Measurements from ENCODE around the gene PTPRM. TPM values are rescaled to one million over a fixed set of nuclear protein-coding genes. Genes with fewer than 3 reads are reported as not detected.

PTPRM gene
- total and polyA plus RNA-seq, 2 of the 4 experiments (the other 2 are of a cell fraction), result 28.3 to 51.2 TPM

GRCh38 chr18:8332286-8332685 is 765.2 kb downstream of the PTPRM start:
- 81% methylated on average over 3 of the region's 4 CpGs; no CpG with 5 or more reads in 1 of the 2 experiments for WGBS, 2 experiments (ENCODE audit: extremely low coverage in 2 of 2, insufficient read length in 1 of 2)
- H3K9me1 ChIP-seq (ENCODE audit: insufficient read depth, low read length), result peaks cover 3% of the 10 kb centered on the region; the same call in 1 of the 2 replicates
- no peaks in the 10 kb centered on the region for H3K27me3 ChIP-seq (ENCODE audit: control insufficient read depth, insufficient read depth, low read length)
- H3K36me3 ChIP-seq (ENCODE audit: control insufficient read depth, insufficient read depth, low read length), result no peaks in the 10 kb centered on the region
- H3K23ac ChIP-seq (ENCODE audit: low read depth, low read length), result no peak overlapping the region
- no peak overlapping the region for H3K4me3 ChIP-seq (ENCODE audit: insufficient read depth, low read depth, low read length)
- no peaks in the 10 kb centered on the region for H3K79me1 ChIP-seq (ENCODE audit: low read depth in 1 of 2, low read length in 2 of 2)
- no peak overlapping the region for H2BK15ac ChIP-seq (ENCODE audit: low read depth, low read length)
- no peak overlapping the region for H2AFZ ChIP-seq (replicated peaks; ENCODE audit: low read length, poor library complexity)
- H4K5ac ChIP-seq (ENCODE audit: low read depth, low read length), result no peak overlapping the region
- no peaks in the 10 kb centered on the region for H4K20me1 ChIP-seq (ENCODE audit: insufficient read depth, low read length)
- H2BK20ac ChIP-seq (ENCODE audit: low read depth, low read length), result no peak overlapping the region
- no peak overlapping the region for H3K56ac ChIP-seq (ENCODE audit: extremely low read depth, insufficient read depth, low read length)
- no peak overlapping the region for H4K8ac ChIP-seq (ENCODE audit: low read depth in 2 of 2, low read length in 2 of 2)
- no peak overlapping the region for H2AK9ac ChIP-seq (replicated peaks; ENCODE audit: low read depth, low read length, poor library complexity)
- no peak overlapping the region for H3K4me2 ChIP-seq (ENCODE audit: low read depth, low read length)
- DNase-seq, result peak; percentile 35
- H3K27ac ChIP-seq (ENCODE audit: insufficient read depth, low read length), result no peak overlapping the region
- H2BK120ac ChIP-seq (ENCODE audit: low read depth, low read length), result no peak overlapping the region
- POLR2A ChIA-PET (ENCODE audit: unreplicated experiment), result no interaction called here
- intact Hi-C loops (cut with micrococcal nuclease) (no loop called here), dilution Hi-C loops (cut with HindIII; ENCODE audit: low sequenced_read_pairs, unreplicated experiment) (no loop called here), in situ Hi-C loops (cut with MboI; ENCODE audit: low sequenced_read_pairs) (no loop called here)
- no peak overlapping the region for H2AK5ac ChIP-seq (ENCODE audit: low read depth, low read length)
- no peak overlapping the region for H3K14ac ChIP-seq (replicated peaks; ENCODE audit: low read depth, low read length)
- H3K18ac ChIP-seq (ENCODE audit: low read depth, low read length), result no peak overlapping the region
- H4K91ac ChIP-seq (ENCODE audit: insufficient read depth, low read depth, low read length), result no peak overlapping the region
- peaks cover 6% of the 10 kb centered on the region for H3K4me1 ChIP-seq (ENCODE audit: control insufficient read depth, insufficient read depth, low read length)
- no peak overlapping the region for H2BK5ac ChIP-seq (ENCODE audit: low read depth, low read length, poor library complexity, severe bottlenecking)
- CTCF ChIA-PET, result no interaction called here
- H3K9ac ChIP-seq (ENCODE audit: low read depth, low read length), result no peak overlapping the region
- TF ChIP-seq, protein P1, sequence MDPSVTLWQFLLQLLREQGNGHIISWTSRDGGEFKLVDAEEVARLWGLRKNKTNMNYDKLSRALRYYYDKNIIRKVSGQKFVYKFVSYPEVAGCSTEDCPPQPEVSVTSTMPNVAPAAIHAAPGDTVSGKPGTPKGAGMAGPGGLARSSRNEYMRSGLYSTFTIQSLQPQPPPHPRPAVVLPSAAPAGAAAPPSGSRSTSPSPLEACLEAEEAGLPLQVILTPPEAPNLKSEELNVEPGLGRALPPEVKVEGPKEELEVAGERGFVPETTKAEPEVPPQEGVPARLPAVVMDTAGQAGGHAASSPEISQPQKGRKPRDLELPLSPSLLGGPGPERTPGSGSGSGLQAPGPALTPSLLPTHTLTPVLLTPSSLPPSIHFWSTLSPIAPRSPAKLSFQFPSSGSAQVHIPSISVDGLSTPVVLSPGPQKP (IDR thresholded peaks at IDR 0.05; ENCODE audit: borderline replicate concordance, low read depth, low read length), result no peak
- TF ChIP-seq USF2 (IDR thresholded peaks at IDR 0.05; ENCODE audit: low read depth, low read length) (no peak), MAZ (IDR thresholded peaks at IDR 0.05; ENCODE audit: borderline replicate concordance, low read depth, low read length) (no peak), FOS (IDR thresholded peaks at IDR 0.05; ENCODE audit: low read depth, low read length) (no peak), CTCF (conservative IDR thresholded peaks at IDR 0.05; ENCODE audit: low read depth, low read length) (no peak), RAD21 (IDR thresholded peaks at IDR 0.05; ENCODE audit: low read length) (no peak), CHD1 (IDR thresholded peaks at IDR 0.05; ENCODE audit: low read depth, low read length) (no peak), RCOR1 (IDR thresholded peaks at IDR 0.05; ENCODE audit: insufficient replicate concordance, low read length) (no peak), RFX5 (IDR thresholded peaks at IDR 0.05; ENCODE audit: low read depth, low read length) (no peak)
- BruUV-seq (replicated peaks), result no TSS peak
- no peaks in the 10 kb centered on the region for H3K9me3 ChIP-seq (ENCODE audit: control insufficient read depth, insufficient read depth, low read length)
- H3K4ac ChIP-seq (ENCODE audit: low read depth, low read length), result no peak overlapping the region
- ATAC-seq (ENCODE audit: low read depth), result peak; percentile 35; the same call in 1 of the 2 replicates
